HepG2 (cell line): ENCODE data around the gene BBS9. TPM values are rescaled to one million over a fixed set of nuclear protein-coding genes. Genes with fewer than 3 reads are reported as not detected.

ENCODE experiments used
- ATAC-seq: fragments of 200-7000 bp; cut with Tn5 transposase; 3 replicates; pipeline ENCODE4 v1.9.1; 2020; ENCODE audit warnings: mild to moderate bottlenecking, moderate library complexity
- BruUV-seq: library from RNA; stranded (reverse); fragments of 400-500 nt; replicated peaks from 2 replicates; lab custom pipeline; 2021; lab: Mats Ljungman, UMichigan
- CTCF ChIA-PET: fragments of 300-600 bp; formaldehyde crosslinking; extraction: SDS; loops from one replicate; lab custom pipeline; 2021; ENCODE audit warnings: low total read pairs, inconsistent platforms, low intra/inter-chr PET ratio; lab: Yijun Ruan, JAX
- POLR2A ChIA-PET: fragments of 350-600 bp; sonication (Branson Sonifier 250); formaldehyde crosslinking; loops from one replicate; lab custom pipeline; 2020; ENCODE audit warnings: antibody characterized with exemption, inconsistent platforms; lab: Yijun Ruan, JAX
- DNase-seq: peaks from one replicate; pipeline ENCODE4 v3.0.0-alpha.2; 2015; ENCODE audit warnings: low spot score
- FAIRE-seq: peaks from 3 replicates; lab custom pipeline; 2011; peaks lifted over from hg19 to GRCh38; lab: Jason Lieb, UNC
- H2AFZ ChIP-seq: one replicate; pipeline ENCODE4 v1.6.1; 2011; ENCODE audit warnings: low read length, inconsistent platforms
- H3K27ac ChIP-seq: fragments of 300-600 bp; 3 replicates; pipeline ENCODE4 v1.8.0; 2011; ENCODE audit warnings: mixed run types, mild to moderate bottlenecking, mixed read lengths, low read length, inconsistent platforms; ENCODE audit not compliant: insufficient read depth; ENCODE audit errors: extremely low read length
- H3K27me3 ChIP-seq, 2 experiments: fragments of 200-600 bp in 1 of 2; 2 replicates in 1 of 2; 3 replicates in 1 of 2; pipeline versions ENCODE4 v1.6.0 to v1.8.0; 2011; ENCODE audit warnings: low read length in 2 of 2, mild to moderate bottlenecking in 2 of 2, moderate library complexity in 2 of 2, inconsistent platforms in 1 of 2; ENCODE audit not compliant: insufficient read depth in 2 of 2, control insufficient read depth in 1 of 2
- H3K36me3 ChIP-seq, 2 experiments: fragments of 200-600 bp in 1 of 2; replicated peaks in 1 of 2; 2 replicates in 1 of 2; 3 replicates in 1 of 2; pipeline versions ENCODE4 v1.5.1 to v1.8.0; 2011; ENCODE audit warnings: low read length in 2 of 2, inconsistent platforms in 1 of 2; ENCODE audit not compliant: insufficient read depth in 2 of 2, control insufficient read depth in 1 of 2
- H3K4me1 ChIP-seq: 2 replicates; pipeline ENCODE4 v1.5.1; 2012; ENCODE audit warnings: low read length, inconsistent platforms; ENCODE audit not compliant: insufficient read depth
- H3K4me2 ChIP-seq: 2 replicates; pipeline ENCODE4 v1.6.0; 2011; ENCODE audit warnings: low read depth, low read length, inconsistent platforms
- H3K4me3 ChIP-seq, 3 experiments: fragments of 200-600 bp in 1 of 3; sonication (generic), shearing (Covaris generic) in 1 of 3; replicated peaks in 1 of 3; 2 replicates each; pipeline ENCODE4 v1.5.1; 2011 to 2016; ENCODE audit warnings: low read length in 3 of 3, inconsistent platforms in 2 of 3, low read depth in 2 of 3, mild to moderate bottlenecking in 2 of 3, control low read depth in 1 of 3, mixed read lengths in 1 of 3; ENCODE audit not compliant: insufficient read depth in 1 of 3
- H3K79me2 ChIP-seq: one replicate; pipeline ENCODE4 v1.6.1; 2011; ENCODE audit warnings: low read length, inconsistent platforms; ENCODE audit not compliant: insufficient read depth
- H3K9ac ChIP-seq: 2 replicates; pipeline ENCODE4 v1.6.0; 2011; ENCODE audit warnings: mild to moderate bottlenecking, low read depth, low read length, inconsistent platforms; ENCODE audit not compliant: insufficient read depth
- H3K9me3 ChIP-seq: 2 replicates; pipeline ENCODE4 v1.5.1; 2012; ENCODE audit warnings: mild to moderate bottlenecking, low read length
- H4K20me1 ChIP-seq: 2 replicates; pipeline ENCODE4 v1.6.0; 2011; ENCODE audit warnings: inconsistent platforms, mild to moderate bottlenecking, low read length, moderate library complexity; ENCODE audit not compliant: insufficient read depth
- CHD4 ChIP-seq: fragments of 200-600 bp; sonication (generic); IDR thresholded peaks from 2 replicates; pipeline ENCODE4 v1.7.0; 2017; ENCODE audit warnings: mild to moderate bottlenecking, low read length, borderline replicate concordance
- DMAP1 ChIP-seq: IDR thresholded peaks from 2 replicates; pipeline ENCODE4 v1.6.1; 2016
- KAT7 ChIP-seq: IDR thresholded peaks from 2 replicates; pipeline ENCODE4 v1.6.1; 2018; ENCODE audit warnings: borderline replicate concordance, missing compliant biosample characterization
- MED8 ChIP-seq: sonication (generic); formaldehyde crosslinking; IDR thresholded peaks from 2 replicates; pipeline ENCODE4 v1.8.1; 2023; ENCODE audit warnings: mild to moderate bottlenecking, missing genetic modification reagents; ENCODE audit not compliant: insufficient replicate concordance
- REPIN1 ChIP-seq: sonication (generic); formaldehyde crosslinking; IDR thresholded peaks from 2 replicates; pipeline ENCODE4 v1.8.0; 2022; ENCODE audit warnings: missing genetic modification reagents, low read depth, mild to moderate bottlenecking, borderline replicate concordance
- TMF1 ChIP-seq: sonication (generic); formaldehyde crosslinking; IDR thresholded peaks from 2 replicates; pipeline ENCODE4 v1.8.1; 2022; ENCODE audit warnings: low read depth, missing genetic modification reagents
- ZKSCAN5 ChIP-seq: sonication (generic); formaldehyde crosslinking; IDR thresholded peaks from 2 replicates; pipeline ENCODE4 v1.5.1; 2020; ENCODE audit warnings: mild to moderate bottlenecking, missing genetic modification reagents
- ZNF12 ChIP-seq: sonication (generic); formaldehyde crosslinking; IDR thresholded peaks from 2 replicates; pipeline ENCODE4 v1.5.0; 2020; ENCODE audit warnings: missing genetic modification reagents
- whole genome bisulfite sequencing: methylation state at CpG from one replicate; pipeline ENCODE4 v1.1.6; 2017; ENCODE audit warnings: low lambda C conversion rate; 5-methylcytosine and 5-hydroxymethylcytosine counted together
- in situ Hi-C: cut with HindIII; loops from 2 replicates; pipeline ENCODE4 v1.10.0; 2017; ENCODE audit warnings: low pct_unique_long_range_greater_than_20kb; ENCODE audit not compliant: extremely low pct_ligation_motif_present
- intact Hi-C: fragments of 100-400 bp; cut with micrococcal nuclease; formaldehyde crosslinking; loops from one replicate; pipeline ENCODE4 v1.10.0; 2022; ENCODE audit not compliant: unreplicated experiment
- polyA plus RNA-seq, 8 experiments: library from polyadenylated mRNA; depleted of rRNA in 3 of 8; stranded (reverse) in 7 of 8; unstranded in 1 of 8; fragments of >200 nt; fragmentation: Illumina TruSeq in 4 of 8; extraction: Trizol in 4 of 8; gene quantifications; 2 replicates each; pipeline versions ENCODE4 v1.2.1 to v1.2.3, GENCODE V29; 2011 to 2016; ENCODE audit warnings: low read depth in 4 of 8, missing spikeins in 1 of 8, mixed read lengths in 1 of 8; ENCODE audit not compliant: insufficient read depth in 1 of 8
- total RNA-seq, 5 experiments: library from RNA; depleted of rRNA; stranded (reverse); fragments of >200 nt; fragmentation: Illumina TruSeq; extraction: Trizol; gene quantifications; 2 replicates each; pipeline ENCODE4 v1.2.3, GENCODE V29; 2016; ENCODE audit warnings: low read depth in 1 of 5
- TF ChIP-seq, protein P1 (sequence below): sonication (generic); formaldehyde crosslinking; IDR thresholded peaks from 2 replicates; pipeline ENCODE4 v1.5.0; 2020; ENCODE audit warnings: missing genetic modification reagents, mild to moderate bottlenecking, borderline replicate concordance
- TF ChIP-seq, protein P2 (sequence below): sonication (generic); formaldehyde crosslinking; IDR thresholded peaks from 2 replicates; pipeline ENCODE4 v1.8.0; 2022; ENCODE audit warnings: mild to moderate bottlenecking, missing genetic modification reagents, moderate library complexity
- TF ChIP-seq, protein P3 (sequence below): sonication (generic); formaldehyde crosslinking; IDR thresholded peaks from 2 replicates; pipeline ENCODE4 v1.4.0; 2020; ENCODE audit warnings: missing genetic modification reagents
- TF ChIP-seq, protein P4 (sequence below): sonication (generic); formaldehyde crosslinking; IDR thresholded peaks from 2 replicates; pipeline ENCODE4 v1.4.0; 2020; ENCODE audit warnings: missing genetic modification reagents
- TF ChIP-seq, protein P5 (sequence below): sonication (generic); formaldehyde crosslinking; IDR thresholded peaks from 2 replicates; pipeline ENCODE4 v1.8.1; 2023; ENCODE audit warnings: missing genetic modification reagents, inconsistent platforms, borderline replicate concordance

The BBS9 gene
- total and polyA plus RNA-seq, 2 of the 13 experiments (the other 11 are each of a cell fraction or from before 2014, with no cell fraction given) = 5.1 to 7.8 TPM

DNA sequence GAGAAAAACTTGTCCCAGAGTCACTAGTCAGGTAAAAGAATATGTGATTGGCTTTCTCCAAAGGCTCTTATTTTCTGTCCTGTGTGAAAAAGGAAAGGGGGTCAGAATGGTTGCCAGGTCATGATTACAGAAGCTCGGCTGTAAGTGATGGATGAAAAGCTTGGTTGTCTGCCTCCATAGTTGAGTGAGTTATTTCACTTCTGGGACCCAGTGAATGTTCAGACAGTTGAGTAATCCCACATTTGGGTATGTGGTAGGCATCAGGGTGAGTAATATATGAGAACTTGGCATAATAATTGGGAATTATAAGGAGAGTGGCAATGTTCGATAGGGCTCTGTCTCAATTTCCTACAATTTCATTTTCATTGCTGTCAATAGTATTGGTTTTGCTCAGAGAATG lies 72.5 kb downstream of the BBS9 start (continued):
- TF ChIP-seq, protein P1, sequence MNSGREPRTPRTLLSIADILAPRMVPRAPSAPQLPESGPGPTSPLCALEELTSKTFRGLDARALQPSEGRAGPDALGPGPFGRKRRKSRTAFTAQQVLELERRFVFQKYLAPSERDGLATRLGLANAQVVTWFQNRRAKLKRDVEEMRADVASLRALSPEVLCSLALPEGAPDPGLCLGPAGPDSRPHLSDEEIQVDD (CRISPR knock-in tag) = no peak
- TF ChIP-seq, protein P2, sequence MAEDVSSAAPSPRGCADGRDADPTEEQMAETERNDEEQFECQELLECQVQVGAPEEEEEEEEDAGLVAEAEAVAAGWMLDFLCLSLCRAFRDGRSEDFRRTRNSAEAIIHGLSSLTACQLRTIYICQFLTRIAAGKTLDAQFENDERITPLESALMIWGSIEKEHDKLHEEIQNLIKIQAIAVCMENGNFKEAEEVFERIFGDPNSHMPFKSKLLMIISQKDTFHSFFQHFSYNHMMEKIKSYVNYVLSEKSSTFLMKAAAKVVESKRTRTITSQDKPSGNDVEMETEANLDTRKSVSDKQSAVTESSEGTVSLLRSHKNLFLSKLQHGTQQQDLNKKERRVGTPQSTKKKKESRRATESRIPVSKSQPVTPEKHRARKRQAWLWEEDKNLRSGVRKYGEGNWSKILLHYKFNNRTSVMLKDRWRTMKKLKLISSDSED (CRISPR knock-in tag) = no peak
- no peak for TF ChIP-seq MED8 (CRISPR knock-in tag)
- TF ChIP-seq, protein P3, sequence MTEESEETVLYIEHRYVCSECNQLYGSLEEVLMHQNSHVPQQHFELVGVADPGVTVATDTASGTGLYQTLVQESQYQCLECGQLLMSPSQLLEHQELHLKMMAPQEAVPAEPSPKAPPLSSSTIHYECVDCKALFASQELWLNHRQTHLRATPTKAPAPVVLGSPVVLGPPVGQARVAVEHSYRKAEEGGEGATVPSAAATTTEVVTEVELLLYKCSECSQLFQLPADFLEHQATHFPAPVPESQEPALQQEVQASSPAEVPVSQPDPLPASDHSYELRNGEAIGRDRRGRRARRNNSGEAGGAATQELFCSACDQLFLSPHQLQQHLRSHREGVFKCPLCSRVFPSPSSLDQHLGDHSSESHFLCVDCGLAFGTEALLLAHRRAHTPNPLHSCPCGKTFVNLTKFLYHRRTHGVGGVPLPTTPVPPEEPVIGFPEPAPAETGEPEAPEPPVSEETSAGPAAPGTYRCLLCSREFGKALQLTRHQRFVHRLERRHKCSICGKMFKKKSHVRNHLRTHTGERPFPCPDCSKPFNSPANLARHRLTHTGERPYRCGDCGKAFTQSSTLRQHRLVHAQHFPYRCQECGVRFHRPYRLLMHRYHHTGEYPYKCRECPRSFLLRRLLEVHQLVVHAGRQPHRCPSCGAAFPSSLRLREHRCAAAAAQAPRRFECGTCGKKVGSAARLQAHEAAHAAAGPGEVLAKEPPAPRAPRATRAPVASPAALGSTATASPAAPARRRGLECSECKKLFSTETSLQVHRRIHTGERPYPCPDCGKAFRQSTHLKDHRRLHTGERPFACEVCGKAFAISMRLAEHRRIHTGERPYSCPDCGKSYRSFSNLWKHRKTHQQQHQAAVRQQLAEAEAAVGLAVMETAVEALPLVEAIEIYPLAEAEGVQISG (CRISPR knock-in tag) = no peak
- no peak for TF ChIP-seq TMF1 (CRISPR knock-in tag)
- TF ChIP-seq, all 625 proteins: peak for 0

DNA sequence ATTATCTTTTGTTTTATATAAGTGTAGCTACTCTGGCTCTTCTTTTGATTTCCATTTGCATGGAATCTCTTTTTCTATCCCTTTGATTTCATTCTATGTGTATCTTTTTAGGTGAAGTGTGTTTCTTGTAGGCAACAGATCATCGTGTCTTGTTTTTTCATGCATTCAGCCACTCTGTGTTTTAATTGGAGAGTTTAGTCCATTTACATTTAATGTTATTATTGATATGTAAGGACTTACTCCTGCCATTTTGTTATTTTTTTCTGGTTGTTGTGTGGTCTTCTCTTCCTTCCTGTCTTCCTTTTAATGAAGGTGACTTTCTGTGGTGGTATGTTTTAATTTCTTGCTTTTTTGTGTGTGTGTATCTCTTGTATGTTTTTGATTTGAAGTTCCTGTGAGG lies 81.6 kb downstream of the BBS9 start:
- no peak for FAIRE-seq
- TF ChIP-seq ZNF12 (CRISPR knock-in tag) (no peak), ZKSCAN5 (CRISPR knock-in tag) (no peak), CHD4 (no peak), DMAP1 (CRISPR knock-in tag) (no peak), REPIN1 (no peak), KAT7 (CRISPR knock-in tag) (no peak)
- TF ChIP-seq, protein P4, sequence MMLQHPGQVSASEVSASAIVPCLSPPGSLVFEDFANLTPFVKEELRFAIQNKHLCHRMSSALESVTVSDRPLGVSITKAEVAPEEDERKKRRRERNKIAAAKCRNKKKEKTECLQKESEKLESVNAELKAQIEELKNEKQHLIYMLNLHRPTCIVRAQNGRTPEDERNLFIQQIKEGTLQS = no peak
- TF ChIP-seq, protein P5, sequence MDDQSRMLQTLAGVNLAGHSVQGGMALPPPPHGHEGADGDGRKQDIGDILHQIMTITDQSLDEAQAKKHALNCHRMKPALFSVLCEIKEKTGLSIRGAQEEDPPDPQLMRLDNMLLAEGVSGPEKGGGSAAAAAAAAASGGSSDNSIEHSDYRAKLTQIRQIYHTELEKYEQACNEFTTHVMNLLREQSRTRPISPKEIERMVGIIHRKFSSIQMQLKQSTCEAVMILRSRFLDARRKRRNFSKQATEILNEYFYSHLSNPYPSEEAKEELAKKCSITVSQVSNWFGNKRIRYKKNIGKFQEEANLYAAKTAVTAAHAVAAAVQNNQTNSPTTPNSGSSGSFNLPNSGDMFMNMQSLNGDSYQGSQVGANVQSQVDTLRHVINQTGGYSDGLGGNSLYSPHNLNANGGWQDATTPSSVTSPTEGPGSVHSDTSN (CRISPR knock-in tag) = no peak

More for the DNA sequence above, 81.6 kb downstream of the BBS9 start:
- no peak overlapping the region for H3K9ac ChIP-seq
- no peaks in the 10 kb centered on the region for H4K20me1 ChIP-seq
- H3K79me2 ChIP-seq = no peaks in the 10 kb centered on the region
- no peaks in the 10 kb centered on the region for H3K27me3 ChIP-seq
- H3K4me1 ChIP-seq = peaks cover 31% of the 10 kb centered on the region
- intact Hi-C loops = loop anchor here (10.0 kb wide), 1 partner anchor 716 kb away; the partner anchor contains the start of genes AVL9 and LSM5
- no peak overlapping the region for H3K4me2 ChIP-seq
- peaks cover 27% of the 10 kb centered on the region for H3K9me3 ChIP-seq
- no peak overlapping the region for H3K4me3 ChIP-seq
- no peaks in the 10 kb centered on the region for H3K36me3 ChIP-seq
- 81% methylated on average over 1 of the region's 1 CpG for WGBS
- ChIA-PET CTCF (no interaction called here), POLR2A (no interaction called here)
- H3K27ac ChIP-seq = no peak overlapping the region
- no peak overlapping the region for H2AFZ ChIP-seq
- in situ Hi-C loops = no loop called here
- ATAC-seq (no peak), DNase-seq (no peak)
- no TSS peak for BruUV-seq
